Kidney (tissue), 14 donors: ENCODE measurements around the gene SLX4. TPM values are rescaled to one million over a fixed set of nuclear protein-coding genes. Genes with fewer than 3 reads are reported as not detected.

Experiments used
- DNase-seq, 5 donors: peaks; one replicate each; pipeline ENCODE4 v3.0.0-alpha.2; 2013 to 2020
- FAIRE-seq: peaks from 2 replicates; lab custom pipeline; 2012; peaks lifted over from hg19 to GRCh38; lab: Jason Lieb, UNC
- H3K27ac ChIP-seq, 2 donors: one replicate each; pipeline ENCODE4 v1.7.0; 2013; ENCODE audit warnings: low read depth in 2 of 2, low read length in 2 of 2, inconsistent platforms in 1 of 2
- H3K27me3 ChIP-seq: one replicate; pipeline ENCODE4 v1.7.1; 2013; ENCODE audit warnings: low read length, inconsistent platforms; ENCODE audit not compliant: control insufficient read depth, insufficient read depth
- H3K36me3 ChIP-seq, 3 donors: one replicate each; pipeline versions ENCODE4 v1.7.0 to v1.7.1; 2013; ENCODE audit warnings: low read length in 3 of 3, control low read depth in 1 of 3, inconsistent platforms in 1 of 3; ENCODE audit not compliant: insufficient read depth in 3 of 3, control insufficient read depth in 2 of 3
- H3K4me1 ChIP-seq, 3 donors: one replicate each; pipeline versions ENCODE4 v1.7.0 to v1.7.1; 2013; ENCODE audit warnings: low read length in 3 of 3, inconsistent platforms in 1 of 3, low read depth in 1 of 3; ENCODE audit not compliant: control insufficient read depth in 2 of 3, insufficient read depth in 2 of 3
- H3K4me3 ChIP-seq, 3 donors: one replicate each; pipeline versions ENCODE4 v1.7.0 to v1.8.1; 2013; ENCODE audit warnings: low read length in 3 of 3, control low read depth in 1 of 3, inconsistent platforms in 1 of 3
- H3K9ac ChIP-seq, 3 donors: one replicate each; pipeline versions ENCODE4 v1.7.0 to v1.7.1; 2013; ENCODE audit warnings: low read length in 3 of 3, control low read depth in 1 of 3, inconsistent platforms in 1 of 3
- H3K9me3 ChIP-seq, 3 donors: one replicate each; pipeline versions ENCODE4 v1.7.0 to v1.7.1; 2013; ENCODE audit warnings: low read length in 3 of 3, control low read depth in 1 of 3, inconsistent platforms in 1 of 3; ENCODE audit not compliant: control insufficient read depth in 2 of 3, insufficient read depth in 1 of 3
- CTCF ChIP-seq: IDR thresholded peaks from 3 replicates; pipeline ENCODE4 v1.5.1; 2012; ENCODE audit warnings: mild to moderate bottlenecking, moderate library complexity, borderline replicate concordance; ENCODE audit not compliant: insufficient read depth; ENCODE audit errors: extremely low read depth
- intact Hi-C: fragments of 100-400 bp; cut with DNase I; formaldehyde crosslinking; loops from one replicate; pipeline ENCODE4 v1.11.1; 2022
- polyA plus RNA-seq: library from polyadenylated mRNA; stranded (reverse); fragments of 350-450 nt; fragmentation: Illumina TruSeq; extraction: RNeasy Lipid Tissue Mini Kit (QIAGEN cat#74804); gene quantifications from one replicate; pipeline ENCODE4 v1.2.3, GENCODE V29; 2014; ENCODE audit warnings: low read depth, low replicate concordance; ENCODE audit not compliant: insufficient read depth
- total RNA-seq: library from RNA; stranded (reverse); fragmentation: NEBNext Ultra II Directional; extraction: Animal tissue kit (Norgen Biotek cat#: 25700); gene quantifications from one replicate; pipeline ENCODE4 v1.2.1, GENCODE V29; 2021
- donor health status: control.
- donor health status: control.
- donor health status: control.
- donor health status: control.
- donor health status: control.
- donor health status: DM: yes; HTN: yes; CAD: no.
- donor health status: Normal renal cell carcinoma (clear cell type).

Gene SLX4
- total and polyA plus RNA-seq, 2 donors from 2014 or later = 1.0 to 4.8 TPM

- H3K36me3 ChIP-seq = peaks cover 0 to 2% (median 0%) of the 10 kb centered on the region in 3 donors
- FAIRE-seq = no peak
- intact Hi-C loops = no loop called here
- no peaks in the 10 kb centered on the region for H3K9me3 ChIP-seq
- no peak overlapping the region for H3K4me3 ChIP-seq
- no peaks in the 10 kb centered on the region for H3K27me3 ChIP-seq
- peaks cover 0 to 10% (median 4%) of the 10 kb centered on the region in 3 donors for H3K4me1 ChIP-seq
- H3K27ac ChIP-seq = no peak overlapping the region
- no peak for TF ChIP-seq CTCF
- no peak overlapping the region for H3K9ac ChIP-seq
- peak in 3 of 5 donors; percentile 43 to 83 (median 48) for DNase-seq
Measured at GRCh38 chr16:3637371-3637923, 26.0 kb upstream of the SLX4 start.

DNA sequence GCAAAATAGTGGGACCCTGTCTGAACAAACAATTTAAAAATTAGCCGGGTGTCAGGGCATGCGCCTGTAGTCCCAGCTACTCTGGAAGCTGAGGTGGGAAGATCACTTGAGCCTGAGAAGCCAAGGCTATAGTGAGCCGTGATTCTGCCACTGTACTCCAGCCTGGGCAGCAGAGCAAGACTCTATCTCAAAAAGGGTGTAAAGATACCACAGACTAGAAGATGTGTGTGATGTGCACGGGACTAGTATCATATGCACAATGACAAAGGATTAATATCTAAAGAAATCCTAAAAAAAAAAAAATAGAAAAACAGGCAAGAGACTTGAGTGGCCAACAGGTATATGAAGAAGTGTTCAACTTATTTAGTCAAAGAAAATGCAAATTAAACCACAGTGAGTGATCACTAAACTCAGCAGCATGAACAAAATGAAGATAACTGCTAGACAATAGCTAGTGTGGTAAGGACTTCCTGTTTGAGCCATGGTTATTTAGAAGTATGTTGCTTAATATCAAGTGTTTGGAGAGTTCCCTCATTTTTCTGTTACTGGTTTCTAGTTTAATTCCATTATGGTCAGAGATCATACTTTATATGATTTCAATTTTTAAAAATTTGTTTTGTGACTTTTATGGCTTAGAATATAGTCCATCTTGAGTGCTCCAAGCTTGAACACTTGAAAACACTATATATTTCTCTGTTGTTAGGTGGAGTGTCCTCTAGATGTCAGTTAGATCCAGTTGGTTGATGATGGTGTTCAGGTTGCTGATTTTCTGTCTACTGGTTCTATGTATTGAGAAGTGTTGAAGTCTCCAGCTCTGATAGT, 14.7 kb upstream of the SLX4 start:
- no peak for TF ChIP-seq CTCF
- DNase-seq = no peak
- Histone ChIP-seq H3K9ac (no peak overlapping the region), H3K27ac (no peak overlapping the region), H3K36me3 (no peaks in the 10 kb centered on the region), H3K4me1 (no peaks in the 10 kb centered on the region), H3K27me3 (no peaks in the 10 kb centered on the region), H3K9me3 (no peaks in the 10 kb centered on the region), H3K4me3 (no peak overlapping the region)
- FAIRE-seq = no peak
- intact Hi-C loops = no loop called here

- no peak for DNase-seq
- no peak overlapping the region for H3K4me3 ChIP-seq
- H3K9ac ChIP-seq = no peak overlapping the region
- intact Hi-C loops = no loop called here
- no peak for TF ChIP-seq CTCF
- H3K36me3 ChIP-seq = no peaks in the 10 kb centered on the region
- H3K9me3 ChIP-seq = no peaks in the 10 kb centered on the region
- no peak for FAIRE-seq
- H3K27me3 ChIP-seq = no peaks in the 10 kb centered on the region
- no peaks in the 10 kb centered on the region for H3K4me1 ChIP-seq
- no peak overlapping the region for H3K27ac ChIP-seq
Measured at GRCh38 chr16:3625331-3625730, 13.9 kb upstream of the SLX4 start.
